Calu3 (cell line): ENCODE measurements around the gene EPHA10. TPM values are rescaled to one million over a fixed set of nuclear protein-coding genes. Genes with fewer than 3 reads are reported as not detected.

ENCODE experiments used
- BruUV-seq: library from RNA; stranded (reverse); fragments of 400-500 nt; replicated peaks from 2 replicates; lab custom pipeline; 2021; lab: Mats Ljungman, UMichigan
- CTCF ChIA-PET: fragments of 300-600 bp; sonication (Branson Sonifier 250); formaldehyde crosslinking; loops from one replicate; lab custom pipeline; 2022; ENCODE audit warnings: antibody characterized with exemption; lab: Charles Lee
- DNase-seq: peaks from one replicate; pipeline ENCODE4 v3.0.0; 2022
- H3K27ac Mint-ChIP-seq: one replicate; pipeline ENCODE4 v1.8.0; 2022; ENCODE audit warnings: mixed read lengths; ENCODE audit not compliant: unreplicated experiment
- H3K27me3 Mint-ChIP-seq: one replicate; pipeline ENCODE4 v1.8.0; 2022; ENCODE audit warnings: mixed read lengths; ENCODE audit not compliant: unreplicated experiment
- H3K36me3 Mint-ChIP-seq: one replicate; pipeline ENCODE4 v1.8.0; 2022; ENCODE audit warnings: mild to moderate bottlenecking, moderate library complexity, mixed read lengths; ENCODE audit not compliant: insufficient read depth, unreplicated experiment
- H3K4me1 Mint-ChIP-seq: one replicate; pipeline ENCODE4 v1.8.0; 2022; ENCODE audit warnings: mild to moderate bottlenecking, low read depth, mixed read lengths; ENCODE audit not compliant: unreplicated experiment
- H3K4me3 Mint-ChIP-seq: one replicate; pipeline ENCODE4 v1.8.0; 2022; ENCODE audit warnings: mild to moderate bottlenecking, low read depth, moderate library complexity, mixed read lengths; ENCODE audit not compliant: unreplicated experiment
- H3K9me3 Mint-ChIP-seq: one replicate; pipeline ENCODE4 v1.8.0; 2022; ENCODE audit warnings: low read depth, mixed read lengths; ENCODE audit not compliant: unreplicated experiment
- CTCF ChIP-seq: fragments of 200-600 bp; IDR thresholded peaks from one replicate; pipeline ENCODE4 v1.8.0; 2022; ENCODE audit warnings: antibody characterized with exemption; ENCODE audit not compliant: unreplicated experiment
- intact Hi-C: fragments of 100-400 bp; cut with micrococcal nuclease; formaldehyde crosslinking; loops from one replicate; pipeline ENCODE4 v1.10.0; 2022; ENCODE audit not compliant: unreplicated experiment
- total RNA-seq: library from RNA; stranded (reverse); gene quantifications from 2 replicates; pipeline ENCODE4 v1.2.3, GENCODE V29; 2022

Gene EPHA10
- total RNA-seq, 1 experiment from 2014 or later = 7.8 TPM

GRCh38 chr1:37802439-37802838, 37.5 kb upstream of the EPHA10 start:
- Mint-ChIP-seq H3K4me1 (no peaks in the 10 kb centered on the region), H3K27me3 (no peaks in the 10 kb centered on the region), H3K36me3 (peaks cover 66% of the 10 kb centered on the region), H3K4me3 (no peak overlapping the region), H3K27ac (no peak overlapping the region), H3K9me3 (no peaks in the 10 kb centered on the region)
- BruUV-seq = no TSS peak
- no peak for DNase-seq
- TF ChIP-seq CTCF = no peak
- intact Hi-C loops = loop anchor here (10.0 kb wide), 1 partner anchor 108 kb away; the partner anchor contains the start of gene CDCA8
- CTCF ChIA-PET = interaction anchor here (0.7 kb wide), 1 partner anchor 36 kb away, joined by 3 read pairs; no protein-coding TSS in a partner anchor

GRCh38 chr1:37797750-37798345, 32.9 kb upstream of the EPHA10 start:
- TF ChIP-seq CTCF = no peak
- no peaks in the 10 kb centered on the region for H3K9me3 Mint-ChIP-seq
- H3K4me1 Mint-ChIP-seq = peaks cover 17% of the 10 kb centered on the region
- no TSS peak for BruUV-seq
- peaks cover 49% of the 10 kb centered on the region for H3K36me3 Mint-ChIP-seq
- no peak for DNase-seq
- CTCF ChIA-PET = interaction anchor here (0.7 kb wide), 1 partner anchor 422 kb away, joined by 3 read pairs; no protein-coding TSS in a partner anchor
- no peaks in the 10 kb centered on the region for H3K27me3 Mint-ChIP-seq
- no peak overlapping the region for H3K4me3 Mint-ChIP-seq
- intact Hi-C loops = no loop called here
- no peak overlapping the region for H3K27ac Mint-ChIP-seq

- peak; percentile 60 for DNase-seq
- Mint-ChIP-seq H3K9me3 (no peaks in the 10 kb centered on the region), H3K27ac (no peak overlapping the region), H3K27me3 (peaks cover 23% of the 10 kb centered on the region), H3K4me3 (peak overlapping the region; percentile 68), H3K4me1 (peaks cover 17% of the 10 kb centered on the region), H3K36me3 (peaks cover 30% of the 10 kb centered on the region)
- intact Hi-C loops = no loop called here
- CTCF ChIA-PET = no interaction called here
- no TSS peak for BruUV-seq
- TF ChIP-seq CTCF = no peak
Observed at GRCh38 chr1:37795340-37796125, 30.6 kb upstream of the EPHA10 start.

- no TSS peak for BruUV-seq
- Mint-ChIP-seq H3K27ac (no peak overlapping the region), H3K36me3 (peaks cover 24% of the 10 kb centered on the region), H3K27me3 (peaks cover 31% of the 10 kb centered on the region), H3K4me1 (peaks cover 17% of the 10 kb centered on the region), H3K9me3 (no peaks in the 10 kb centered on the region), H3K4me3 (peak overlapping the region; percentile 68)
- CTCF ChIA-PET = interaction anchor here (0.7 to 0.8 kb wide), 2 partner anchors 65 to 68 kb away, joined by 3 to 5 read pairs; partner anchors contain the start of gene MTF1
- peak; percentile 16 for DNase-seq
- intact Hi-C loops = no loop called here
- TF ChIP-seq CTCF = no peak
Observed at GRCh38 chr1:37794372-37795339, 29.7 kb upstream of the EPHA10 start.
